T-helper 17 cell (primary cell): Measurements from ENCODE around the gene BCAS1. TPM values are rescaled to one million over a fixed set of nuclear protein-coding genes. Genes with fewer than 3 reads are reported as not detected.
A peak's percentile ranks its signal among the peaks of the same experiment; 100 is the strongest.

Source experiments
- ATAC-seq: fragments of 150-1000 bp; cut with Tn5 transposase; 2 replicates; pipeline ENCODE4 v1.10.0; 2021; ENCODE audit warnings: mild to moderate bottlenecking, moderate library complexity
- DNase-seq, 3 donors: peaks; one replicate each; pipeline versions ENCODE4 v3.0.0 to v3.0.0-alpha.2; 2020 to 2021
- H3K9me3 ChIP-seq: one replicate; pipeline ENCODE4 v1.7.0; 2013; ENCODE audit warnings: low read length, mild to moderate bottlenecking; ENCODE audit not compliant: control insufficient read depth, poor library complexity, severe bottlenecking
- H3K27ac Mint-ChIP-seq: one replicate; pipeline ENCODE4 v1.8.0; 2022; ENCODE audit warnings: mild to moderate bottlenecking, moderate library complexity, mixed read lengths
- H3K27me3 Mint-ChIP-seq: one replicate; pipeline ENCODE4 v1.8.0; 2022; ENCODE audit warnings: mixed read lengths
- H3K36me3 Mint-ChIP-seq: one replicate; pipeline ENCODE4 v1.8.0; 2022; ENCODE audit warnings: low read depth, mixed read lengths
- H3K4me1 Mint-ChIP-seq: one replicate; pipeline ENCODE4 v1.8.0; 2022; ENCODE audit warnings: mild to moderate bottlenecking, mixed read lengths
- H3K4me3 Mint-ChIP-seq: one replicate; pipeline ENCODE4 v1.8.0; 2022; ENCODE audit warnings: mild to moderate bottlenecking, moderate library complexity, mixed read lengths
- total RNA-seq, 4 donors: library from RNA in 2 of 4; stranded (reverse) in 2 of 4; gene quantifications; one replicate each; pipeline ENCODE4 v1.2.3 and lab custom pipeline; 2022 to 2026

BCAS1 gene
- total RNA-seq, 2 donors from 2014 or later: 0.27 TPM; not detected in 1

- peaks cover 2% of the 10 kb centered on the region for H3K4me1 Mint-ChIP-seq
- peaks cover 38% of the 10 kb centered on the region for H3K27me3 Mint-ChIP-seq
- ATAC-seq: no peak
- no peak overlapping the region for H3K4me3 Mint-ChIP-seq
- no peaks in the 10 kb centered on the region for H3K36me3 Mint-ChIP-seq
- H3K27ac Mint-ChIP-seq: no peak overlapping the region
- no peaks in the 10 kb centered on the region for H3K9me3 ChIP-seq
- no peak for DNase-seq
These were observed 37.9 kb upstream of the BCAS1 start for GRCh38 chr20:54108326-54108642.

- Mint-ChIP-seq H3K4me3 (no peak overlapping the region), H3K36me3 (no peaks in the 10 kb centered on the region), H3K27me3 (peaks cover 36% of the 10 kb centered on the region), H3K27ac (no peak overlapping the region), H3K4me1 (peaks cover 2% of the 10 kb centered on the region)
- no peak for ATAC-seq
- no peak for DNase-seq
- no peaks in the 10 kb centered on the region for H3K9me3 ChIP-seq
These were observed 37.4 kb upstream of the BCAS1 start for GRCh38 chr20:54107600-54108325.

- no peak overlapping the region for H3K27ac Mint-ChIP-seq
- H3K27me3 Mint-ChIP-seq: peaks cover 36% of the 10 kb centered on the region
- H3K4me3 Mint-ChIP-seq: no peak overlapping the region
- peaks cover 2% of the 10 kb centered on the region for H3K4me1 Mint-ChIP-seq
- peaks cover under 1% of the 10 kb centered on the region for H3K36me3 Mint-ChIP-seq
- ATAC-seq: no peak
- no peak for DNase-seq
- no peaks in the 10 kb centered on the region for H3K9me3 ChIP-seq
These were observed 36.8 kb upstream of the BCAS1 start for GRCh38 chr20:54107181-54107580.

GRCh38 chr20:54106162-54106561 is 35.8 kb upstream of the BCAS1 start:
- Mint-ChIP-seq H3K36me3 (peaks cover 2% of the 10 kb centered on the region), H3K27me3 (peaks cover 33% of the 10 kb centered on the region), H3K4me1 (peaks cover 4% of the 10 kb centered on the region), H3K4me3 (no peak overlapping the region), H3K27ac (no peak overlapping the region)
- ATAC-seq: no peak
- no peaks in the 10 kb centered on the region for H3K9me3 ChIP-seq
- DNase-seq: no peak

GRCh38 chr20:54105653-54106052 is 35.3 kb upstream of the BCAS1 start:
- DNase-seq (no peak), ATAC-seq (no peak)
- Mint-ChIP-seq H3K27ac (no peak overlapping the region), H3K36me3 (peaks cover 2% of the 10 kb centered on the region), H3K4me1 (peaks cover 4% of the 10 kb centered on the region), H3K4me3 (no peak overlapping the region), H3K27me3 (peaks cover 33% of the 10 kb centered on the region)
- H3K9me3 ChIP-seq: no peaks in the 10 kb centered on the region

- Mint-ChIP-seq H3K4me3 (no peak overlapping the region), H3K36me3 (peaks cover 2% of the 10 kb centered on the region), H3K27ac (no peak overlapping the region), H3K4me1 (peaks cover 2% of the 10 kb centered on the region), H3K27me3 (peaks cover 27% of the 10 kb centered on the region)
- H3K9me3 ChIP-seq: no peaks in the 10 kb centered on the region
- no peak for DNase-seq
- ATAC-seq: no peak
These were observed 34.4 kb upstream of the BCAS1 start for GRCh38 chr20:54104781-54105180.

- peaks cover 32% of the 10 kb centered on the region for H3K27me3 Mint-ChIP-seq
- H3K9me3 ChIP-seq: no peaks in the 10 kb centered on the region
- peaks cover 2% of the 10 kb centered on the region for H3K36me3 Mint-ChIP-seq
- no peak overlapping the region for H3K27ac Mint-ChIP-seq
- DNase-seq (no peak), ATAC-seq (no peak)
- peaks cover 2% of the 10 kb centered on the region for H3K4me1 Mint-ChIP-seq
- H3K4me3 Mint-ChIP-seq: no peak overlapping the region
These were observed 33.6 kb upstream of the BCAS1 start for GRCh38 chr20:54103762-54104600.

DNA sequence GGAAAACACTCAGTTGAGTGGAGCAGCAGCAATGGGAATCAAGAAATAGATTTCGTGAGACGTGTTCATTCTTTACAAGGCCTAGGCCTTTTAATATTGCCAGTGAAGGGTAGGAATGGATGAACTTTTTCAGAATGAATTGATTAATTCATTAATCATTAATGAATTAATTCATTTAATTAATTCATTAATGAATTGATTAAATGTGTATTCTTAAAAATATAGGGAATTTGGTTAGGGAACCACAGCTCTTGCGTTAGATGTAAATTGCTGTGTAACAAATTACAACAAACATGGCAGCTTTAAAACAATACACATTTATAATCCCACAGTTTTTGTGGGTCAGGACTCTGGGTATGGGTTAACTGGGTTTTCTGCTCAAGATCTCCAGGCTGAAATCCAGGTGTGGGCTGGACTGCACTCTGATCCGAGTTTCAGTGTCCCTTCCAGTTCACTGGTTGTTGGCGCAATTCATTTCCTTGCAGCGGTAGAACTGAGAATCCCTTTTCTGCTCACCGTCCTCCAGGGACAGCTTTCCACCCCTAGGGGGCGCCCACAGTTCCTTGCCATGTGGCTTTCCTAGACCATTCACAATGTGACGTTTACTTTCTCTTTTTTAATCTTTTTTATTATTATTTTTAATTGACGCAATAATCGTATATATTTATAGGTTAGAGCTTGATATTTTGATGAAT is 32.8 kb upstream of the BCAS1 start:
- Mint-ChIP-seq H3K27me3 (peaks cover 36% of the 10 kb centered on the region), H3K27ac (no peak overlapping the region), H3K36me3 (peaks cover 2% of the 10 kb centered on the region), H3K4me1 (peaks cover 2% of the 10 kb centered on the region), H3K4me3 (no peak overlapping the region)
- ATAC-seq: peak; percentile 82
- H3K9me3 ChIP-seq: no peaks in the 10 kb centered on the region
- peak; percentile 34 to 71 (median 52) for DNase-seq

- peaks cover 38% of the 10 kb centered on the region for H3K27me3 Mint-ChIP-seq
- no peak overlapping the region for H3K27ac Mint-ChIP-seq
- DNase-seq (no peak), ATAC-seq (no peak)
- no peaks in the 10 kb centered on the region for H3K9me3 ChIP-seq
- H3K4me1 Mint-ChIP-seq: peaks cover 2% of the 10 kb centered on the region
- H3K36me3 Mint-ChIP-seq: peaks cover 2% of the 10 kb centered on the region
- H3K4me3 Mint-ChIP-seq: no peak overlapping the region
These were observed 32.1 kb upstream of the BCAS1 start for GRCh38 chr20:54102543-54102942.

- H3K4me1 Mint-ChIP-seq: peaks cover 2% of the 10 kb centered on the region
- H3K27ac Mint-ChIP-seq: no peak overlapping the region
- no peaks in the 10 kb centered on the region for H3K9me3 ChIP-seq
- H3K27me3 Mint-ChIP-seq: peaks cover 39% of the 10 kb centered on the region
- no peak overlapping the region for H3K4me3 Mint-ChIP-seq
- ATAC-seq: no peak
- peaks cover 2% of the 10 kb centered on the region for H3K36me3 Mint-ChIP-seq
- no peak for DNase-seq
These were observed 30.2 kb upstream of the BCAS1 start for GRCh38 chr20:54100563-54100962.

DNA sequence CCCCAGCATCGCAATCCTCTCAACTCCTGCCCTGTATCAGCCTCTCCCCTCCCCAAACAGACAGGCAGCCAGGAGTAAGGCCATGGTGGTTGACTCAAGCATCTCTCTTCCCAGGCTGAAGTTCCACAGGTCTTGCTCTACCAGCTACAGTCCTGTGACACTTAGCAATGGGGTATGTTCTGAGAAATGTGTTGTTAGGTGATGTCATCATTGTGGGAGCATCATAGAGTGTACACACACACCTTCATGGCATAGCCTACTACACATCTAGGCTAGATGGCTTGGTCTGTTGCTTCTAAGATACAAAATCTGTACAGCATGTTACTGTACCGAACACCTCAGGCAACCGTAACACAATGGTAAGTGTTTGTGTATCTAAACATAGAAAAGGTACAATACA is 29.5 kb upstream of the BCAS1 start:
- ATAC-seq (no peak), DNase-seq (no peak)
- peaks cover 2% of the 10 kb centered on the region for H3K4me1 Mint-ChIP-seq
- H3K27ac Mint-ChIP-seq: no peak overlapping the region
- peaks cover 35% of the 10 kb centered on the region for H3K27me3 Mint-ChIP-seq
- peaks cover 2% of the 10 kb centered on the region for H3K36me3 Mint-ChIP-seq
- no peak overlapping the region for H3K4me3 Mint-ChIP-seq
- no peaks in the 10 kb centered on the region for H3K9me3 ChIP-seq

- ATAC-seq (no peak), DNase-seq (no peak)
- no peaks in the 10 kb centered on the region for H3K9me3 ChIP-seq
- H3K27ac Mint-ChIP-seq: no peak overlapping the region
- peaks cover 33% of the 10 kb centered on the region for H3K27me3 Mint-ChIP-seq
- H3K4me3 Mint-ChIP-seq: no peak overlapping the region
- H3K4me1 Mint-ChIP-seq: peaks cover 2% of the 10 kb centered on the region
- peaks cover 2% of the 10 kb centered on the region for H3K36me3 Mint-ChIP-seq
These were observed 27.7 kb upstream of the BCAS1 start for GRCh38 chr20:54098047-54098446.

DNA sequence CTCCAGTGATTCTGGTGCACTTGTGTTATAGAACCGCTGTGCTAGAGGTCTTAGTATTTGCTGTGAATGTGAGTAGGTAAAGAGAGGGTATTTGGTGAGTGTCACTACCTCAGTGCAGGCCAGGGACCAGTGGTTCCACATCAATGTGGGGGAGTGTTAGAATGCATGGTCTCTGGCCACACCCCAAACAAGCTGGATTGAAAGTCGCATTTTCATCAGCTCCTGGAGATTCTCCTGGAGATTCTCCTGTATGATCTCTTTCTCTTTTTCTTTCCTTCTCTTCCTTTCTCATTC is 26.8 kb upstream of the BCAS1 start:
- peaks cover 31% of the 10 kb centered on the region for H3K27me3 Mint-ChIP-seq
- DNase-seq: no peak
- no peak overlapping the region for H3K4me3 Mint-ChIP-seq
- H3K9me3 ChIP-seq: no peaks in the 10 kb centered on the region
- H3K4me1 Mint-ChIP-seq: peaks cover 2% of the 10 kb centered on the region
- ATAC-seq: no peak
- H3K27ac Mint-ChIP-seq: no peak overlapping the region
- peaks cover 2% of the 10 kb centered on the region for H3K36me3 Mint-ChIP-seq
